Measurements from ENCODE around the gene HS3ST3B1. TPM values are rescaled to one million over a fixed set of nuclear protein-coding genes. Genes with fewer than 3 reads are reported as not detected.

HS3ST3B1 gene
- total RNA-seq, 1 experiment from 2014 or later: 44.8 TPM

DNA sequence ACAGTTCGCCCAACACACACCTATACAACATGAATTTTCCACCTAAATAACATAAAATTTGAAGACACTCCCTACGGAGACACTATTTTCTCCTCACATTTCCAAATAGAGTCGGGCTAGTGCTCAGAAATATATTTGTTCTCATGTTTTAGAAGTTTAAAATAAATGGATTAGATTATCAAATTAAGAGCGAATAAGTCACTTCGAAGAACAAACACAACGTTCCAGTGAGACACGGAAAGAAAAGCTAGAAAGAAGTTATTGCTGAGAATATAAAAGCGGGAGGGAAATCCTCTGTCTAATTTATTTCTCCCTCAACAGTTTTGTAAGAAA is 2.0 kb upstream of the HS3ST3B1 start:
- Histone ChIP-seq H3K27me3 (no peaks in the 10 kb centered on the region), H3K4me3 (peak overlapping the region; percentile 68), H3K36me3 (no peaks in the 10 kb centered on the region), H3K9me3 (replicated peaks) (no peaks in the 10 kb centered on the region), H3K27ac (no peak overlapping the region), H3K4me1 (no peaks in the 10 kb centered on the region)
- DNase-seq: no peak

DNA sequence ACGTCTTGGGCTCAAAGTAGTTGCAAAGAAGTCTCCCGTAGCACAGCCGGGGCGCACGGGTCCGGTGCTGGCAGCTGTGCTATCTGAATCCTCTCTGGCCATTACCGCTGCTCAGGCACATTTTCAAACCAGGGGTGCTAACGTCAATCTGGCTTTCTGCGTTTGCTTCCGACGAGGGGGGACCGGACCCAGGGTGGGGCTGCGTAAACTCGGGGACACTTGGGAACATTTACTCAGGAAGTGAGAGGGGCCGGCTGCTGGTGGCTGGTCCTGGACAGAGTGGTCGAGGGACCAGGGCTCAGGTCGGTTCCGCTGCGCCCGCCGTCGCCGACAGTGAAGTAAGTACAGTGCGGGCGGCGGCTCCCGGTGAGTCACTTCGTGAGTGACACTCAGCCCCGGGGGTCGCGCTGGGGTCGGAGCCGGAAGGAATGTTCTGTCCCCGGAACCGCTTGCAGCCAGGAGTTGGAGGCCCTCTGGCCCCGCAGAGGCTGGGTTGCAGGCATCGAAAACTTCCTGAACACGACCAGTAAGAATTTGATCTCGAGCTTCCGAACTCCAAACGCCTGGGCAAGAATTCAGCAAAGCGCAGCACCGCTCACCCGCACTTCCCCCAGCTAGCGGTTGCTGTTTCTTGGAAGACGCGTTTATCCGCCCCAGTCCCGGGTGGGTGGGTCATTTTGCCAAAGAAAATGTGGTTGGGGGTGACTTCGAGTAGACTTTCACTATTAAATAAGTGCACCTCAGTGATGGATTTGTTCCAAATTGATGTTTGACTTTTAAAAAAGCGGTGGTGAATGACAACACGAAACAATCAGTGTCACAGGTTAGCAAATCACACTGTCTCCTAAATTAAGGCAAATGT is 1.4 kb upstream of the HS3ST3B1 start:
- H3K36me3 ChIP-seq: no peaks in the 10 kb centered on the region
- no peaks in the 10 kb centered on the region for H3K9me3 ChIP-seq (replicated peaks)
- peak overlapping the region; percentile 68 for H3K4me3 ChIP-seq
- DNase-seq: peak; percentile 45 to 47
- no peaks in the 10 kb centered on the region for H3K4me1 ChIP-seq
- H3K27me3 ChIP-seq: no peaks in the 10 kb centered on the region
- H3K27ac ChIP-seq: no peak overlapping the region

DNA sequence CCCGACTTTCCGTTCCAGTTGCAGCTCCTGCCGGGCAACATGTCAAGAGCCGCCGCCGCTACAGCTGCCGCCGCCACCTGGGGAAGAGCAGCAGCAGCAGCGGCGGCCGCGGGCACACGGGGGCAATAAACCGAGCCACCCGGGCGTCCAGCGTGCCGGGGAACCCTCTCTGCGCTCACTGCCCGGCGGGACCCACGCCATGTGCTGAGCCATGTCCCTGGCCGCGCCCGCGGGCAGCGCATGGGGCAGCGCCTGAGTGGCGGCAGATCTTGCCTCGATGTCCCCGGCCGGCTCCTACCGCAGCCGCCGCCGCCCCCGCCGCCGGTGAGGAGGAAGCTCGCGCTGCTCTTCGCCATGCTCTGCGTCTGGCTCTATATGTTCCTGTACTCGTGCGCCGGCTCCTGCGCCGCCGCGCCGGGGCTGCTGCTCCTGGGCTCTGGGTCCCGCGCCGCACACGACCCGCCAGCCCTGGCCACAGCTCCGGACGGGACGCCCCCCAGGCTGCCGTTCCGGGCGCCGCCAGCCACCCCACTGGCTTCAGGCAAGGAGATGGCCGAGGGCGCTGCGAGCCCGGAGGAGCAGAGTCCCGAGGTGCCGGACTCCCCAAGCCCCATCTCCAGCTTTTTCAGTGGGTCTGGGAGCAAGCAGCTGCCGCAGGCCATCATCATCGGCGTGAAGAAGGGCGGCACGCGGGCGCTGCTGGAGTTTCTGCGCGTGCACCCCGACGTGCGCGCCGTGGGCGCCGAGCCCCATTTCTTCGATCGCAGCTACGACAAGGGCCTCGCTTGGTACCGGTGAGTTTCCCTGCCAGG is 604 bp downstream of the HS3ST3B1 start:
- Histone ChIP-seq H3K9me3 (replicated peaks) (no peaks in the 10 kb centered on the region), H3K4me1 (peaks cover 6% of the 10 kb centered on the region), H3K4me3 (peak overlapping the region; percentile 68), H3K36me3 (no peaks in the 10 kb centered on the region), H3K27me3 (no peaks in the 10 kb centered on the region), H3K27ac (peak overlapping the region; percentile 66)
- peak; percentile 81 to 86 for DNase-seq

DNA sequence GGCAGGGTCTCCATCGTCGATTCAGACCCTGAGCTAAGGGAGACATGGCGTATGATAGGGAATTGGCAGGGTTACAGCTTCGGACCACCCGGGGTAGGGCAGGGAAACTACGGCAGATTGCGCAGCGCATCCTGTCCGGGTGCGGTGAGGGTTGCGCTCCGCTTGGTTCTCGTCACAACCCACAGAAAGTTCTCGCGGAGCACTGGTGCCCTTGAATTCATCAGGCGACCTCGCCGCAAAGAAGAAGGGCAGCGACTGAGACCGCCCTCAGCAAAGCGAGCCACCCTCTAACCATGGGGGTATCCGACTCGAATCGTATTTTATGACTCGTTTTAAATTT is 1.2 kb downstream of the HS3ST3B1 start:
- H3K9me3 ChIP-seq (replicated peaks): no peaks in the 10 kb centered on the region
- H3K36me3 ChIP-seq: no peaks in the 10 kb centered on the region
- H3K27me3 ChIP-seq: no peaks in the 10 kb centered on the region
- H3K4me3 ChIP-seq: peak overlapping the region; percentile 68
- DNase-seq: peak in 1 of 2 experiments; percentile 79
- H3K4me1 ChIP-seq: peaks cover 12% of the 10 kb centered on the region
- H3K27ac ChIP-seq: peak overlapping the region; percentile 66

DNA sequence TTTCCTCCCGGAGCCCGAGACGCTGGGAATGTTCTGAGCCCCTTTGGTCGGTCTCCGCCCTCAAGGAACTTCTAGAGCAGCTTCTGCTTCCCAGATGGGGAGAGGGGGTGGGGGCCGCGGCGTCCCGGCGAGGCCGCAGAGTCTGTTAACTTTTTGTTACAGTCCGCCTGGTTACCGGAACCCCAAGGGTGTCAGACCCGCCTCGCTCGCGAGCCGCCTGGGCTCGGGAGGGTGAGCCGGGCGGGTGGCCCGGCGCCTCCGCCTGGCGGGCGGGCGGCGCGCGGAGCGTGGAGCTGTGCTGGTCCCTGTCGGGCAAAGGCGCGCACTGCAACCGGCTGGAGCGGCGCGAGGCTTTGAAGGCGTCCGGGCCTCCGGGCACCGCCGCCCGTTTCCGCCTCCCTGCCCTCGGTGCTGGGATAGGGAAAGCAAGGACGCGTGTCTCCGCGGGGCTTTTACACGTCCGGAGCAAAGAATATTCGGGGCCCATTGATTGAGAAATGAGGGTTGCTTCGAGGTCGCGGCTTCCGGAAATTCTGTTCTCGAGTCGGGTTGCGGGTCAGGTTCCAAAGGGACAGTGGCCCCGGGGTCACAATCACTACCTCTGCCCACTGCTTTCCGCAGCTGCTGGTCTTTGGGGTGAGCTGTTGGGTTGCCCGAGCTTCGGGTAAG is 1.7 kb downstream of the HS3ST3B1 start:
- no peaks in the 10 kb centered on the region for H3K27me3 ChIP-seq
- peak overlapping the region; percentile 66 for H3K27ac ChIP-seq
- peak; percentile 97 to 99 for DNase-seq
- H3K4me1 ChIP-seq: peaks cover 17% of the 10 kb centered on the region
- no peaks in the 10 kb centered on the region for H3K9me3 ChIP-seq (replicated peaks)
- no peaks in the 10 kb centered on the region for H3K36me3 ChIP-seq
- peak overlapping the region; percentile 68 for H3K4me3 ChIP-seq

DNA sequence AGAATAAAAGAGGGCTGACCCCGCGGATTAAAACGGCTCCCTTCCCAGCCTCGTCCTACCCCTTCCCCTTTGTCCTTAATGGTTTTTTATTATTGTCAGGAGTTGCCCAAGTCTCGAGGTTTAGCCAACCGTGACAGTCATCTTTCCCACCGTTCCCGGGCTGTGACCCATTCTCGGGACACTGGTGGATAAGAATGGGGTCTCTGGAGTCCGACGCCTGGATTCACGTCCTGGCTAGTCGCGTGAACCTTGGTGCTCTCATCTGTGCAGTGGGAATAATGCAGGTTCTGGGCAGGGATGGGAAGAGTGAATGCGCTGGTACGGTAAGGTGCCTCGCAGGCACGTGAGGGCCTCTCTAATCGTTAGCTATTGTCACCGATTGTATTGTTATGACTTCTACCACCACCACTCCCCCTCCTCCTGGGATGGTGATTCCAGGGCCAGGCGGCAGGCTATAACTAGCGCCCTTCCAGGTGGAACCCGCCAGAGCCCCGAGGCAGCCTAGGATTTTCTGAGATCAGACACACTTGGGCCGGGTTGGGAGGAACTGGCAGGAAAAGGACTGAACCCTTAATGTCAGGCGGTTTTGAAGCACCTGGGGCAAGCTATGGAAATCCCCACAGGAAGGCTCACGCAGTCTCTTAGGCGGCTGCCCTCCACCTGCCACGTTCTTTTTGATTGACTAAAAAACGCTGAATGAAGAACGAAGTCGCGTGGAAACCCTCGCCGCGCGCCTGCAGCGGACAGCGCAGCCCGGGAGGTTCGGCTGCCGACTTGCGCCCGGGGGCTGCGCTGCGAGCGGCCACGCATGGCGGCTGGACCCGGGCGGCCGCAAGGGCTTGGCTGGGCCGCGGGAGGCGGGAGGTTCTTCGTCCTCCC is 2.7 kb downstream of the HS3ST3B1 start:
- Histone ChIP-seq H3K4me1 (peaks cover 25% of the 10 kb centered on the region), H3K36me3 (no peaks in the 10 kb centered on the region), H3K27ac (peak overlapping the region; percentile 66), H3K9me3 (replicated peaks) (no peaks in the 10 kb centered on the region), H3K4me3 (peak overlapping the region; percentile 68), H3K27me3 (no peaks in the 10 kb centered on the region)
- DNase-seq: peak; percentile 41 to 50

DNA sequence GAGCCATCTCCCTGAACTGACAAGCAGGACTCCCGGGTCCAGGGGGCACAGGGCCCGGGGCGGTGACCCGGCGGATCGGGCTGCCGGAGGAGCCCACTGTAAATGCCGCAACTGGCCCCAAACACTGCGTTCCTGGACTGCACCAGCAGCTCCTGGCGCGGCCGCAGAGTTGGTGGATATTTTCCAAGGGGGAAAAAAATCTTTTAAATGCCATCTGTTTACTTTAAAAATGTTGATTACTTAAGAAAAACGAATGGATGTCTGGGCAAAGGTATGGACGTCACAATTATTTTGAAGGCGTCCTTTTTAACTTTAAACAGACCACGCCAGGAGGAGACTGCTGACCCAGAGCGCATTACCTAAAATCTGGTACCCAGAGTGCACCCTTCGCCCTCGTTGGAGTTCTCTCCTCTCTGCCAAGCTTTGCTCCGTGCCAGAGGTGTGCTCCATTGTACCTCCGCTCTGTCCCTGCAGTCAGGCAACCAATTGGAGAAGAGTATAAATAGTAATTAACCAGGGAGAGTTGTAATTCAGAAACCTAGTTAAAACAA is 3.4 kb downstream of the HS3ST3B1 start:
- Histone ChIP-seq H3K4me1 (peaks cover 25% of the 10 kb centered on the region), H3K4me3 (peak overlapping the region; percentile 68), H3K36me3 (no peaks in the 10 kb centered on the region), H3K27ac (no peak overlapping the region), H3K9me3 (replicated peaks) (no peaks in the 10 kb centered on the region), H3K27me3 (no peaks in the 10 kb centered on the region)
- no peak for DNase-seq

DNA sequence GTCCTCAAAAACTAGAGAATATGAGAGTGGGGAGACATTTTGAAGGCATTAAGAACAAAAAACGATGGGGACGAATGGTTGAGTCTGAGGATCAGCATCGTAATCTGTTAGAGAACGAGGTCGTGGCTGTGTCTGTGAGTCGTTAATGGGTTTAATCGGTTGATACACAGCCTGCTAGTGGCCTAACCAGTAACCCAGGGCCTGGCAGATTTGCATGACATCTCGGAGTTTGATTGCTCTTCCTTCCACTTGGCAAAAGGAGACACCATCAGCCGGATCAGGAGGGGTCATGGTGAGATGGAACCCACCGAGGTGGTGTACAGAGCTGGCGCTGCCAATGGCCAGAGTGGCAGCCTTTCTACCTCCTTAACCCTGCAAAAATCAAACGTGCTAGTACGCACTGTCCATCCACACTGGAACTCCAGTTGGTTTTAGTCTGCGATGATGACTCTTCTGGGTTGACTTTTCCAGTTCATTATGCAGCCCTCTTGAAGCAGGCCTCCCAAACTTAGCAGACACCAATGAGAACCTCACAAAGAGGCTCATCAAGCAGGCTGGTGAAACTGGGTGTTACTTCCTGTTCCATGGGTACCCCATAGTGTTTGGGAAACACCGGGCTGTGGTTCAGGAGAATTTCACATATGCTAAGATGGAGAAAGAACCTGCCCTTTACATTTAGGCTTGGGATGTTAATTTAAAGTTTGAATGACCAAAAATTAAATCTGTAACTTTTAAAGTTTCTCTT is 4.1 kb downstream of the HS3ST3B1 start:
- no peaks in the 10 kb centered on the region for H3K36me3 ChIP-seq
- no peaks in the 10 kb centered on the region for H3K9me3 ChIP-seq (replicated peaks)
- H3K27me3 ChIP-seq: no peaks in the 10 kb centered on the region
- H3K4me3 ChIP-seq: no peak overlapping the region
- DNase-seq: peak; percentile 30 to 63
- H3K27ac ChIP-seq: no peak overlapping the region
- H3K4me1 ChIP-seq: peaks cover 25% of the 10 kb centered on the region

DNA sequence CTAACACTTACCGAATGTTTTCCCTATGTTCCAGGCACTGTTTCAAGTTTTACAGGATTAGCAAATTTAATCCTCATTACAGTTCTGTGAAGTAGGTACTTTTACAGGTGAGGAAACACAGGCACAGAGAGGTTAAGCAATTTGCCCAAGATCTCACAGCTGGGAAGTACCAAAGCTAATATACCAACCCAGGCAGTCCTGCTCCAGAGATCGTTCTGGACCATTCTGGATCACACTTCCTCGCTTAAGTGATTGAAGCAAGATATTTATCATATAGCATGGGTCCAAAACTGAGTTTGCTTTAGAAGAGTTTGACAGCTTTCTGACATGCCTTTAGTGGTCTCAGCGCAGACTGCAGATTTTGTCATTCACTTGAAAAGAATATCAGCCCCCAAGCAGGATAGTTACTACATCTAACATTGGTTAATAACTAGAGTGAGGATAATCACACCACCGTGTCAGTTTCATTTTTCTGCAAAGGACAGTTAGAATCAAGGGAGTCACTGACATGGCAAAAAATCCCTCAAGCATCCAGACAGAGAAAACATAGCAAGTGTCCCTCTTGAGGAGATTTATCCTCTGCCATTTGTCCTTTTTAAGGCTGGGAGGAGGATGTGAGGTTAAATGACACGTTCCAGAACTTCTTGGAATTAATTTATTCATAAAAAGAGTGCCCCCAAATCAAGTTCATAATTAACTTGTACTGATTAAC is 5.1 kb downstream of the HS3ST3B1 start:
- Histone ChIP-seq H3K27me3 (no peaks in the 10 kb centered on the region), H3K36me3 (no peaks in the 10 kb centered on the region), H3K9me3 (replicated peaks) (no peaks in the 10 kb centered on the region), H3K27ac (no peak overlapping the region), H3K4me1 (peaks cover 25% of the 10 kb centered on the region), H3K4me3 (no peak overlapping the region)
- DNase-seq: peak in 1 of 2 experiments; percentile 63

DNA sequence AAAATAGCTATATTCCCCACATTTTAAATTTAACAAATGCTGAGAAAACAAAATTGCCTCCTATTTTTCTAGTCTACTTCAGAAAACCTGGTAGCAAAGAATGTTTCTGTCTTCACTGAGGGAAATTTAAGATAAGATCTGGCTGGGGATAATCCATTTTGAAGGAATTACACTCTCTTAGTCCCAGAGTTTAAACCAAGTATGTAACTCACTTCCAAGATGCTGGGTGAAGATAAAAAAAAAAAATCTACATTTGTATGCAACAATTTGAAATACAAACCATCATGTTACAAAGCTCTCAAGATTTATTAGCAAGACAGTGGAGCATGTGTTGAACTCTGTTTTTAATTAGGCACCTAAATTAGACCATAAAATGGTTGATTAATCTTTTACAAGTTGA is 5.7 kb downstream of the HS3ST3B1 start:
- Histone ChIP-seq H3K36me3 (no peaks in the 10 kb centered on the region), H3K27me3 (no peaks in the 10 kb centered on the region), H3K4me3 (no peak overlapping the region), H3K4me1 (peaks cover 25% of the 10 kb centered on the region), H3K27ac (peak overlapping the region; percentile 93; the same call in 1 of the 2 replicates), H3K9me3 (replicated peaks) (no peaks in the 10 kb centered on the region)
- peak in 1 of 2 experiments; percentile 45 for DNase-seq

DNA sequence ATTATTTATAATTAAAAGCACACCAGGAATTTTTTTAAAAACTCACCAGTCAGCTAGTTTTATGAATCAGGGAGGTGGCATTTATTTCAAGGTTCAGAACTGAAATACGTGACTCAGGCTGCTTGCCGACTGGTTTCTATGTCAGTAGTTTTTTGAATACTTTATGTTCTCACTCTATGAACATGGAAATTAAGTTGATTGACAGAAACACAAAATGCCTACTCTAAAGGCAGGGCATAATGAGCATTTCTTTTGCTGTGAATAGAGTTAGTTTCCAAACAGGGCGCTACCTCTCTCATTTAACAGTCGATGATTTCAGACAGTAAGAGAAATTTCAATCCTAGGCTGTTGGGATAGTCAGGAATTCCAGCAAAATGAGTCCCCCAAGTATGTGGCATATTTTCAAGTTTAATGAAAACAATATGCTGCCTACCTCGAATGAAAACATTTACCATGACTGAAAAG is 6.7 kb downstream of the HS3ST3B1 start:
- Histone ChIP-seq H3K27me3 (no peaks in the 10 kb centered on the region), H3K4me3 (peak overlapping the region; percentile 68), H3K27ac (peak overlapping the region; percentile 93), H3K36me3 (no peaks in the 10 kb centered on the region), H3K9me3 (replicated peaks) (no peaks in the 10 kb centered on the region), H3K4me1 (peaks cover 25% of the 10 kb centered on the region)
- peak in 1 of 2 experiments; percentile 75 for DNase-seq

DNA sequence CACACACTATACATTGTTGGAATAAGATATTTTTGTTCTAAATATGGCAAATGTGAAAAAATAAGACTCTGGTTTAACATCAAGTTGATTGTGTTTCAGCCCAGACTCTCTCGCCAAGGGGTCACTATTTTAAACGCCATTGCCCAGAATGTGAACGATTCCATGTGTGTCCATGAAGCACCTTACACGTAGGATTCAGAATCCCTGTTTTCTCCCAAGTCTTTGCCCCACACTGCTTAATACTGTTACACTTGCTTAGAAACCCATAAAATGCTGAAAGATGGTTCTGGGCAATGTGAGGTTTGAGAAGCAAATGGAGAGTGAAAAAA is 7.7 kb downstream of the HS3ST3B1 start:
- H3K4me3 ChIP-seq: peak overlapping the region; percentile 68
- no peak for DNase-seq
- peaks cover 25% of the 10 kb centered on the region for H3K4me1 ChIP-seq
- no peaks in the 10 kb centered on the region for H3K9me3 ChIP-seq (replicated peaks)
- no peaks in the 10 kb centered on the region for H3K27me3 ChIP-seq
- peak overlapping the region; percentile 93 for H3K27ac ChIP-seq
- H3K36me3 ChIP-seq: no peaks in the 10 kb centered on the region

Data from SJCRH30 (cell line).